ENCODE results near the gene NUDT13.

The NUDT13 gene

GRCh38 chr10:73163096-73163495 lies 52.8 kb downstream of the NUDT13 start:
- DNase-seq (ENCODE audit: low read depth): no peak

- no peak for DNase-seq (ENCODE audit: low read depth)
Observed at GRCh38 chr10:73166972-73167371, 56.7 kb downstream of the NUDT13 start.

- no peak for DNase-seq (ENCODE audit: low read depth)
Observed at GRCh38 chr10:73167458-73167782, 57.2 kb downstream of the NUDT13 start.

- DNase-seq (ENCODE audit: low read depth): peak; percentile 91
Observed at GRCh38 chr10:73167783-73168464, 57.7 kb downstream of the NUDT13 start, which contains the start of the genes ECD and FAM149B1. Gene ECD (minus strand): TSS chr10:73168008. CDS start chr10:73163937, 4,071 bp downstream. Gene FAM149B1 (plus strand): TSS chr10:73168119. CDS start chr10:73168340, 221 bp downstream.

- no peak for DNase-seq (ENCODE audit: low read depth)
Observed at GRCh38 chr10:73168465-73168803, 58.2 kb downstream of the NUDT13 start.

- no peak for DNase-seq (ENCODE audit: low read depth)
Observed at GRCh38 chr10:73169320-73169719, 59.1 kb downstream of the NUDT13 start.

GRCh38 chr10:73172867-73173266 lies 62.6 kb downstream of the NUDT13 start:
- DNase-seq (ENCODE audit: low read depth): no peak

- no peak for DNase-seq (ENCODE audit: low read depth)
Observed at GRCh38 chr10:73174148-73174925, 64.1 kb downstream of the NUDT13 start.

All from stimulated activated CD8-positive, alpha-beta memory T cell treated with anti-CD3 and anti-CD28 coated beads, Interleukin-4, amount 100 ng/mL, for 24 hours (primary cell).